ACHN (cell line): ENCODE measurements around the gene ABCC3.

ENCODE experiments used
- DNase-seq: peaks from one replicate; pipeline ENCODE4 v3.0.0-alpha.2; 2015
- in situ Hi-C: cut with HindIII; loops from 2 replicates; pipeline ENCODE4 v1.10.0; 2017; ENCODE audit warnings: low sequenced_read_pairs, low pct_ligation_motif_present, low pct_unique_long_range_greater_than_20kb

Gene ABCC3

DNA sequence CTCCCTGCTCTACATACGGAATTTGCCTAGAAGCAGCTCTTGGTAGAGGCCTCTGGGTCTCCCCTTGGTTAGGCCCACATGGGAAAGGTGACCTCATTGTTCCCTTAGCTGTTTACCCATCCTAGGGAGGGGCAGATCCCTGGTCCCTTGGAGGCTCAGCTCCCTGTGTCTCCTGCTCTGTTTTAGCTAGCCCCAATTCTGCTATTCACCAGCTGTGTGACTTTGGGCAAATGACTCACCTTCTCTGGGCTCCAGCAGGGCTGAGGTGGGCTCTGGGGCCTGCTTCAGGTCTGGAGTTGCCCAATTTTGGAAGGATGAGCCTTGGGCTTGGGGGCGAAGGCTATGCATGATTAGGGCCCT lies 3.9 kb downstream of the ABCC3 start:
- peak; percentile 80 for DNase-seq
- in situ Hi-C loops = no loop called here

DNA sequence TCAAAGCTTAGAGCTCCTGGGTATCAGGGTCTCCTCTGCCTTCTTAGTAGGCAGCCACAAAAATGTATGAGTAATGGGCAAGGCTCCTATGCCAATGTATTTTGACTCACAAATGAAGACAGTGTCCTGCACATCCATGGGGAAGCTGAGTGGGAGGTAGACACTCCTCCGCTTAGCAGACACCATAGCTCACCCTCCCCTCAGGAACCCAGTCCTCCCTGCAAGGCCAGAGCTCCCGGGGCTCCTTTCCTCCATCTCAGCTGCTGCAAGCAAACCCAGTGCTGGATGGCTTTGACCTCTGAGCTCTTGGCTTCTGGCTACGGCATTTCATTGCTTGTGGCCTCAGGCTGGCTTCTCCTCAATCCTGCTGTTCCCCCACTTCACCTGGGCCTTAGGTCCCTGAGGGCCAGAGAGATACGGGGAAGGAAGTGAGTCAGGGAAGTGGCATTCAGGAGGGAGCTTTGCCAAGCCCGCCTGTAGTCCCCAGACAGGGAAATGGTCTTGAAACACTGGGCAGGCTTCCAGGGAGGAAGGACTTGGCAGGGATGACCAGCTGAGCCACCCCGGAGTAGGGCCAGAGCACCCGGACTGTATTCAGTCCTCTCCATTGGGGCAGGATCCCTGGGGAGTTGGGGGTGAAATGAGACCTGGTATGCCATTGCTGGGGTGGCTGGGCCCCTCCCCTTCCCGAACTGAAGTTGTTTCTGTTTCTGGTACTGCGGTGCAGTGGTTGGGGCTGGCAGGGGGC lies 4.5 kb downstream of the ABCC3 start:
- in situ Hi-C loops = no loop called here
- DNase-seq = peak; percentile 99

GRCh38 chr17:50640686-50641351 lies 6.1 kb downstream of the ABCC3 start:
- in situ Hi-C loops = no loop called here
- no peak for DNase-seq

- in situ Hi-C loops = no loop called here
- DNase-seq = no peak
These were observed 6.7 kb downstream of the ABCC3 start for GRCh38 chr17:50641357-50641756.

GRCh38 chr17:50642071-50642721 lies 7.5 kb downstream of the ABCC3 start:
- in situ Hi-C loops = no loop called here
- DNase-seq = no peak

DNA sequence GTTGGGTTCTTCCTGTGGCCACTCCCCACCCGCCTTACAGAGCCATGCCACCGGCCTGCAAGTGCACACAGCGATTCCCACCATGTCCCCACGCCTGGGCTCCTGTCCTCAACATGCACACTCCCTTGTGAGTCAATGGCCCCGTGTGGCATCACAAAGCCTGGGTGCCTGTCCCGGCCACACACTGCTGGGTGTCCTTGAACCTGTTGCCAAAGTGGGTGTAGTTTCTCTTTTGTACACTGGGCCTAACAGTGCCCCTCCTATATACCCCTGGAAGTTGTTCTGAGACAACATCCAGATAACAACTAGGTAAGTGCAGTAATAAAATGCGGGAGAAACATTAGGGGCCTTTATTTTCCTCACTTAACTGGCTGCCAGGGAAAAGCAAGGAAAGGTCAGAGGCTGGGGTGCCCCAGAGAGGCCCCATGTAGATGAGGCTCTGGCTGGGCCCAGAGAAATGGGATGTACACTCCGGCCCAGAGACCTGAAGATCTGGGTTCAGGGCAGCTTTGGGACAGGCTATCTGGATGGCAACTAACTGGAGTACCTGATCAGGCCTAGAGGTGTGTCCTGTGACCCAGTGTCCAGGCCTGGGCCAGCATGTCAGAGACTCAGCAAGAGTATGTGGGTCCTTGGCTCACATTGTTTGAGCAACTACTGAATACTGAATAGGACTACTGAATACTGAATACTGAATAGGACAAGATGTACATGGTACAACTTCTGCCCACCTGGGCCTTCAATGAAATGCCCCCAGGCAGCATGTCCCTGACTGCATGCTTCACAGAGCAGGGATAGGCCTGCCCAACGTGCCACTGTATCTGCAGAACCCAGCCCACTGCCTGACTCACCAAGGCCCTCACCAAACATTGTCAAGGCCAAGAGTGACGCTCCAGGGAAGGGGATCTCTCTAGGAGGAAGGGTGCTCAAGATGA lies 8.3 kb downstream of the ABCC3 start:
- DNase-seq = peak; percentile 47
- in situ Hi-C loops = no loop called here

DNA sequence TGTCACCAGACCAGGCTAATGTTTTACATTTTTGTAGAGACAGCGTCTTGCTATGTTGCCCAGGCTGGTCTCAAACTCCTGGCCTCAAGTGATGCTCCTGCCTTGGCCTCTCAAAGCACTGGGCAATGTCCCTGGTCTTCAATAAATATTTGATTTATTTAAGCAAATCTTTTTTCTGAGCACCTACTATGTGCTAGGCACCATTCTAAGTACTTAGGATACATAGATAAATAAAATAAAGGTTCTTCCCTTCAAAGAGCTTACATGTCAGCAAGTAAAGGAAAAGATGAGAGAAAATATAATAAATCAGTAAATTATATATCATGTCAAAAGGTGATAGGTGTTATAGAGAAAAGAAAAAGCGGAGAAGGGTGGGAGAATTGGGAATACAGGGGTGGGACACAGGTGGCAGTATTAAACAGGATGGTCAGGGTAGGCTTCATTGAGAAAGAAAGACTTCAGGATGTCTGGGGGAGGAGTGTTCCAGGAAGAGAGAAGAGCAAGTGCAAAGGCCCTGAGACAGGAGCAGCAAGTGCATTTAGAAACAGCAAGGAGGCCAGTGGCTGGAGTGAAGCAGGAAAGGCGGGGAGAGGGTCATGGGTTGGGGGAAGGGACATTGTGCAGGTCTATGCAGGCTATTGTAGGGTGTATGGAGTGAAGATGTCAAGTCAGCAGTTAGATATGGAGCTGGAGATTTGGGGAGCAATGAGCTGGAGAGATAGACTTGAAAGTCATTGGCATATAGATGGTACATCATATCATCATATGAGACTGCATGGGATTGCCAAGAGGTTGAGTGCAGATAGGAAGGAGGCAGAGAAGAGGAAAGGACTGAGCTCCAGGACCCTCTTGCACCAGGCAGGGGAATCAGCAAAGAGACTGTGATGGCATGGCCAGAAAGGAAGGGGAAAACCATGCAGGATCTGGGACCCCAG lies 11.3 kb downstream of the ABCC3 start:
- in situ Hi-C loops = no loop called here

GRCh38 chr17:50647187-50647586 lies 12.5 kb downstream of the ABCC3 start:
- in situ Hi-C loops = no loop called here
- no peak for DNase-seq

More for the DNA sequence above, 11.3 kb downstream of the ABCC3 start:
- DNase-seq = no peak

GRCh38 chr17:50649042-50649908 lies 14.6 kb downstream of the ABCC3 start:
- DNase-seq = no peak
- in situ Hi-C loops = no loop called here

GRCh38 chr17:50651661-50652060 lies 17.0 kb downstream of the ABCC3 start:
- DNase-seq = no peak

GRCh38 chr17:50653738-50654137 lies 19.1 kb downstream of the ABCC3 start:
- DNase-seq = no peak
- in situ Hi-C loops = no loop called here

More at GRCh38 chr17:50651661-50652060, 17.0 kb downstream of the ABCC3 start:
- in situ Hi-C loops = no loop called here

- DNase-seq = no peak
- in situ Hi-C loops = no loop called here
These were observed 21.8 kb downstream of the ABCC3 start for GRCh38 chr17:50656509-50656908.

GRCh38 chr17:50657054-50657453 lies 22.4 kb downstream of the ABCC3 start:
- in situ Hi-C loops = no loop called here
- DNase-seq = no peak

DNA sequence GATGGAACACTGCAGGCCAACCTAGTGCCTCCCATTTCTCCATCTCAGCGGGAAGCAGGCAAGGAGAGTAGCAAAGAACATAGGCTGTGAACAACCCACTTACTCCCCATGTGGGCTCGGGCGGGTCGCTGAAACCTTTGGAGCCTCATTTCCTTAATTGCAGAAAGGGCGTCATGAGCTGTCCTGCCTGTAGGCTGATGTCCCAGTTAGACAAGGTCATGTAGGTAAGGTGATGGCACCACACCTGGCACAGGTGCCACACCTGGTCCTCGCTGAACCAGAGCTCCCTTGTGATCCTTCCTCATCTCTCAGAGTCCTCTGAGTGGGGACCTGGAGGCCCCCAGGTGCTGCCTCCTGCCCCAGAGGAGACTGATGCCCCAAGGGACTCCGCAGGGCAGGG lies 22.9 kb downstream of the ABCC3 start:
- DNase-seq = no peak
- in situ Hi-C loops = no loop called here

DNA sequence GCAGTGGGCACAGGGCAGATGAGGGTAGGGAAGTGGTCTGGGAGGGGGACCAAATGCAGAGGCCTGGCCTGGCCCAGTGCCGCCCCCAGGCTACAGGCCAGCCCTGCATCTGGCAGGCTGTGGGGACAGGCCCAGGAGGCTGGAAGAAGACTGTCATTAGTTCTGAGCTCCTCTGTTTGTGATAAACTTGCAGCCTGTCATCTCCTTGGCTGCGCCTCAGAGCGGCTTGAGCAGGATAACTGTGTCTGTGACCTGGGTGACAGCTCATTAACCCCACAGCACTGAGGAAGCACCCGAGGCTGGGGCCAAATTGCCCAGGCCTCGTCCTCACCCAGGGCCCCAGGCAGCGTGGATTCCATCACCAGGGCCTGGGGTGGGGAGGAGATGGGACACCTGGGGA lies 23.9 kb downstream of the ABCC3 start:
- in situ Hi-C loops = no loop called here
- DNase-seq = no peak

DNA sequence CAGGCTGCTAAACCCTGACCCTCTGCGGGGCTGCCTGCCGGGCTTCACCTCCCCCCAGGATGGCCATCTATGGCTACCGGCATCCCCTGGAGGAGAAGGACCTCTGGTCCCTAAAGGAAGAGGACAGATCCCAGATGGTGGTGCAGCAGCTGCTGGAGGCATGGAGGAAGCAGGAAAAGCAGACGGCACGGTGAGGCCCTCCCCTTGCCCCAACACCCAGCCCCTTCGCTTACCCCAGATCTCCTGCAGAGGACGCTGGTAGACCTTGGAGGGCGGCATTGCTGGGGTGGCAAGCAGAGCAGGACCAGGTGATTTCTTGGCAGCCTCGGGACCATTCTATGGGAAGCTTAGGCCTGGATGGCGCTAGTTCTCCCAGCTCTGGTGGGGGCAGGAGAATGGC lies 24.5 kb downstream of the ABCC3 start:
- DNase-seq = no peak

More for the DNA sequence above, 24.5 kb downstream of the ABCC3 start:
- in situ Hi-C loops = no loop called here
